Measurements from ENCODE around the gene MAPK8IP1.

- no peak for TF ChIP-seq POLR2A (IDR thresholded peaks at IDR 0.05)
- no peak for TF ChIP-seq CTCF (IDR thresholded peaks at IDR 0.05 in 8 of 11, conservative IDR thresholded peaks at IDR 0.05 in 3 of 11)
- no peak for TF ChIP-seq POLR2AphosphoS5 (IDR thresholded peaks at IDR 0.05)
Observed at GRCh38 chr11:45921561-45922424, 36.3 kb downstream of the MAPK8IP1 start.
